GM19099 (cell line): ENCODE results near the gene RGS12.

ENCODE experiments used
- POLR2A ChIP-seq: IDR thresholded peaks from 3 replicates; pipeline ENCODE4 v1.6.1; 2011; ENCODE audit warnings: low read depth; ENCODE audit not compliant: insufficient read length; ENCODE audit errors: extremely low read depth

The RGS12 gene

DNA sequence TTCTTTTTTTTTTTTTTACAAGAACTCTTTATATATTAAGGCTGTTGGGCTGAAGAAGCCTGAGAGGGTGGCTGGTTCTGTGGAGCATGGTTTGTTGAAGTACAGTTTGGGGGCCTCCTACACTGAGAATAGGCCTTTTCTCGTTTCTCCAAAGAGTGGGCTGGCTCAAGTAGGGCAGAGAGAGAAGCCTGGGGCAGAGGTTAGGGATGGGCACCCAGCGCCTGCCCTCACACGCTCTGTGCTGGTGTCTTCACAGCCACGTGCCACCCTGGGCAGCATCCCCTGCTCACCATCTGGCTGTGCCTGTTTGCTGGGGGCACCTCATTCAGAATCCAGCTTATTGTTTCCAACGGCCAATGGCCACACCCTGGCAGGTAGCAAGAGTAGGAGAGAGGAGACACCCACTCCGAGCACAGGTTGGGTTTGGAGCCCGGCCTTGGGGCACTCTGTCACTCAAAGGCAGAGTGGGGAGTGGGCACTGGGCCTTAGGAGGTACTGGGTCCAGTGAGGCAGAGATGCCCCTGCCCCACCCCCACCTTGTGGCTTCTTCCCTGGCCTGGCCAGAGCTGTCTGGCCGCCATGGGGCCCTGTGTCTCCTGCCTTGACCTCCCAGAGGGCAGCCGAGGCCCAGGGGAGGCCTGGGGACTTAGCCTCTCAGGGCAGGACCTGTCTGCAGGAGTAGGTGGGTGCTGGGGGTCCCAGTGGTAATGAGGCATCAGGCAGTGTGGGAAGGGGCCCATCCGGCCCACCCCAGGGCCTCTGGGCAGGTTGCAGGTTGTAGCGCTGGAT lies 40.9 kb upstream of the RGS12 start:
- TF ChIP-seq POLR2A, result no peak

DNA sequence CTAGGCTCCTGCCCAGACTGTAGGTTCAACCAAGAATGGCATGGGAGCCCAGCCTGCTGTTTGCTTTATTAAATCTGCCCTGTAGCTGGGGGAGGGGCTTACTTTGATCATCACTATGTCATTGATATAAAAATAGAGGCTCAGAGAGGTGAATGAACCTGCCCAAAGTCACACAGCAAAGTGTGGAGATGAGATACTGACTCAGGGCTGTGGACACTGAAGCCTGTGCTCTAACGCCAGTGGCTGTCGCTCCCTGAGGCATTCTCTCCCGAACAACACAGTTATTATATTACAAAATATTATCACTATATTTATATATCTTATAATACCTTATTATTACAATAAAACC lies 40.4 kb upstream of the RGS12 start:
- no peak for TF ChIP-seq POLR2A

DNA sequence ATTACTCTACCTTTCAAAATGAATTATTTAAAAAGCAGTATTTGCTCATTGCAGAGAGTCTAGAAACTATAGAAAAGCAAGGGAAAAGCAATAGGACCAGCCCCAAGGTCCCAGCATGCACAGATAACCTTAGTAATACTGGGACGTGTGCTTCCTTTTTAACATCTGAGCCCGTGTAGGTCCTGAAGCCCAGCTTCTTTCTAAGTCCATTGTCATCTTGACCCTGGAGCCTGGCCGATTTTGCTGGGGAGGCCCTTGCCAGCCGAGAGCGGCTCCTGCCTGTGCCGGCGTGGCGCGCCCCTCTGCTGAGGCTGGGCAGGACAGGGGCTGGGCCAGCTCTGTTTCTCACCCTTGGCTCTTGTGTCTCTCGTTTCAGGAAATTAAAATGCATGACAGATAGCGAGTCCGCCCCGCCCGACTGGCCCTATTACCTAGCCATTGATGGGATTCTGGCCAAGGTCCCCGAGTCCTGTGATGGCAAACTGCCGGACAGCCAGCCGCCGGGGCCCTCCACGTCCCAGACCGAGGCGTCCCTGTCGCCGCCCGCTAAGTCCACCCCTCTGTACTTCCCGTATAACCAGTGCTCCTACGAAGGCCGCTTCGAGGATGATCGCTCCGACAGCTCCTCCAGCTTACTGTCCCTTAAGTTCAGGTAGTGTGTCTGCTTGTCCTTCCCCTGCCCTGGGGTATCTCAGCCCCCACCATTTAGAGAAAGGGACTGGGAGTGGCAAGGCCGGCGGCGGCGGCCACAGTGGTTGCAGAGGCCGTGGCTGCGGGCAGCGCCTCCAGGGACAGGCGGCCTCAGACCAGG lies 39.8 kb upstream of the RGS12 start:
- no peak for TF ChIP-seq POLR2A

DNA sequence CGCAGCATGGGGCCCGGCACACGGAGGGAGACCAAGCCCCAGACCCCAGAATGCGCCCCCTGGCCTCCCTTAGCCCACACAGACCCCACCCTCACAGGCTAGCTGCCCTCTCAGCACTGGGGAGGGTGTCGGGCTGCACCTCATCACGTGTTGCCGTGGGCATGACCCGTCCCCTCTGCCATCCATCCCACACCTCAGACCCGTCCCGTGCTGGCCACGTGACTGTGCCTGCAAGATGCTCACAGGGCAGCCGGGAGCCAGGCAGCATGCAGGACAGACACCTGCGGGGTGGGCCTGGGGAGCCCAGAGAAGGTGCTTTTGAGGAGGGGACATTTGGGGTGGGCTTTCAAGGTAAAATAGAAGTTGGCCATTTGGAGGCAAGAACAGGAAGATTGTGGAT lies 39.0 kb upstream of the RGS12 start:
- TF ChIP-seq POLR2A, result no peak

DNA sequence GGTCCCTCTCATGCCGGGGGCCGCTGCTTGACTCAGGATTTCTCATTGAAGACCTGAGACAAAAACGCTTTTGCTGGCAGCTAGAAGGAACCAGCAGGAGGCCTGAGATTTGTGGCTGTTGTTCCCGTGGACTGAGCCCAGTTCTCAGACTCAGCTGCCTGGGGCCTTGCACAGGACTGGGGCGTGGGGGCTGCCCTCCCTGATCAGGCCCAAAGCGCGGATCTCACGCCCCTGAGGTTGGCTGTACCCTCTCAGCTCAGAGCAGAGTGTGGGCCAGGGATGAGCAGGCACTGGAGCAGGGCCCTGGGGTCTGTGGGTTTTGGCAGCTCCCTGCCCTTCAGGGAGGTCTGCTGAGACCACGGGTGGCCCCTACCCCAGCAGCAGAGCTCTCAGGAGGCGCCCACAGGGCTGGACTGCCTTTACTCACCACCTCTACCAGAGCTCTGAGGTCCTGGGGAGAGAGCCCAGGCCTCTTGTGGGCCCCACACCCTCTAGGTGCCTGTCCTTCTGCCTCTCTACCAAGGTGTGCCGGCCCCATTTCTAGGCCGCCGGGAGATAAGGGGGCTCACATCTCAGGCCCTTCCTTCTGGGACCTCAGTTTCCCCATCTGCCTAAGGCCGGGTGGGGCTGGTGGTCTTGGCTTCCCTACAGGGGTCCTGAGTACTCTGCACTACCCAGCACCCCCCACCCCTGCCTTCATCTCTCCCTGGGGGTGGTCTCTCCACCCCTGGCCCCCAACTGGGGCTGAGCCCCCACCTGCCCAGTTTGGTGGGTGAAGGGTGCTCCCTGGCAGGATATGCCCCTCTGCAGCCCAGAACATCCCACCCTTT lies 38.3 kb upstream of the RGS12 start:
- TF ChIP-seq POLR2A, result no peak

DNA sequence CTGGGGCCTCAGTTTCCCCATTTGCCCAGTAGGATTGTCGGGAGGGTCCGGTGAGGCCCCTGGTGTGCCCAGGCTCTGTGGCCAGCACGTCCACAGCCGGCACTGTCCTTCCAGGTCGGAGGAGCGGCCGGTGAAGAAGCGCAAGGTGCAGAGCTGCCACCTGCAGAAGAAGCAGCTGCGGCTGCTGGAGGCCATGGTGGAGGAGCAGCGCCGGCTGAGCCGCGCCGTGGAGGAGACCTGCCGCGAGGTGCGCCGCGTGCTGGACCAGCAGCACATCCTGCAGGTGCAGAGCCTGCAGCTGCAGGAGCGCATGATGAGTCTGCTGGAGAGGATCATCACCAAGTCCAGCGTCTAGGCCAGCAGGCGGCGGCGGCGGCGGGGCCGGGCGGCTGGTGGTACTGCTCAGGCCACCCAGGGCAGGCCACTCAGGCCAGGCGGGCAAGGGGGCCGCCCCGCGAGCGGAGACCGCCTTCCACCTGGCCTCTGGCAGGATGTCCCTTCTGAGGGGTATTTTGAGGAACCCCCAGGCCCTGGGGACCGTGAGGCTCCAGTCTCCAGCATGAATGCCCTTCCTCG lies 37.1 kb upstream of the RGS12 start:
- TF ChIP-seq POLR2A, result no peak

DNA sequence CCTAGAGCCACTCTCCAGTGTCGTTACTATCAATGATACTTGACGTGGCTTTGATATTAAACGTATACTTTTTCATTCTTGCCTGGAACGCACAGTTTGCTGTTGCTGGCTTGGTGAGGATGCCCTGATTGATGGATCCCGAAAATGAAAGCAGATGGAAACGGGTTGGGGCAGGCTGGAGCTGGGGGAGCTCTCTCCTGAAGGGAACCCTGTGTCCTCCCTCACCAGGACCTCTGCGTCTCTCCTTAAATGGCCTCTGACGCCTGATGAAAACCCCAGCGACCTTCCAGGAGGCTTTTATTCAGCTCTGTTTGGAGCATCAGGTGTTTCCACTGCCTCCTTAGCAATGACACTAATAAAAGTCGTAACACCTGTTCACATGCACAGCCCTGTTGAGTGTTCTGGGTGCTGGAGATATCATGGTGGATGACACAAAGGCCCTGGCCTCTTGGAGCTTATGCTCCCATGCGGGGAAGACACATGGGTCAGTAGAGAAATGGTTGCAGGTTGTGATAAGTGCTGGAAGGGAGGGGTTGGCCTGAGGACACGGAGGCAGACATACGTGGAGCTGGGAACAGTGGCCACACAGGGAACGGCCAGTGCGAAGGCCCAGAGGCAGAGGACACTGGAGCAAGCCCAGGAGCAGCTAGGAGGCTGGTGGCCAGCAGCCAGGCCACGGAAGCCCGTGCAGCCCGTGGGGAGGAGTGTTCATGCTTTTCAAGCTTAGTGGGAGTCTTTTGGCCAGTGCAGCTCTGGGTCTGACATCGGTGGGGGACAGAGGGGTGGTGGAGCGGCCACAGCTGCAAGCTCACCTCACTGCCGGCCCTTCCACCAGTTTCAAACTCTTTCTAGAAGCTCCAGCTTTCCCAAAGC lies 36.4 kb upstream of the RGS12 start:
- no peak for TF ChIP-seq POLR2A

DNA sequence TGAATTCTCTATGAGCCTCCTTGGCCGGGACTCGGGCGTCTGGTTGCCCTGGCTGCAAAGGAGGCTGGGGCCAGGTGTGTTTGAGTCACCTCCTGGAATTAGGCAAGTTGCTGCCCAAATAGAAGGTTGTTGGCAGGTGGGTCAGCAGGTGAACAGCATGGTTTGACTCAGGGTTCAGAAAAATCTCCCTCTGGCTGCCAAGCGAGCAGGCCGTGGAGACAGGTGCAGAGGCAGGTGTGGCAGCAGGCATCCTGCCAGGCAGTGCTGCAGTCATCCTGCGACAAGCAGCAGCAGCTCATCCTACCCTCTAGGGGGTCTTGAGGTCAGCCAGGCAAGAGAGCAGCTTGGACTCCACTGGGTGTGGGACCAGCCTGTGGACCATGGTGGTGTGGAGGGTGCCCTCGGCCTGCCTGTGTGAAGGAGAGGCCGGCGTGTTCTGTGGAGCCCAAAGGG lies 35.7 kb upstream of the RGS12 start:
- TF ChIP-seq POLR2A, result no peak

DNA sequence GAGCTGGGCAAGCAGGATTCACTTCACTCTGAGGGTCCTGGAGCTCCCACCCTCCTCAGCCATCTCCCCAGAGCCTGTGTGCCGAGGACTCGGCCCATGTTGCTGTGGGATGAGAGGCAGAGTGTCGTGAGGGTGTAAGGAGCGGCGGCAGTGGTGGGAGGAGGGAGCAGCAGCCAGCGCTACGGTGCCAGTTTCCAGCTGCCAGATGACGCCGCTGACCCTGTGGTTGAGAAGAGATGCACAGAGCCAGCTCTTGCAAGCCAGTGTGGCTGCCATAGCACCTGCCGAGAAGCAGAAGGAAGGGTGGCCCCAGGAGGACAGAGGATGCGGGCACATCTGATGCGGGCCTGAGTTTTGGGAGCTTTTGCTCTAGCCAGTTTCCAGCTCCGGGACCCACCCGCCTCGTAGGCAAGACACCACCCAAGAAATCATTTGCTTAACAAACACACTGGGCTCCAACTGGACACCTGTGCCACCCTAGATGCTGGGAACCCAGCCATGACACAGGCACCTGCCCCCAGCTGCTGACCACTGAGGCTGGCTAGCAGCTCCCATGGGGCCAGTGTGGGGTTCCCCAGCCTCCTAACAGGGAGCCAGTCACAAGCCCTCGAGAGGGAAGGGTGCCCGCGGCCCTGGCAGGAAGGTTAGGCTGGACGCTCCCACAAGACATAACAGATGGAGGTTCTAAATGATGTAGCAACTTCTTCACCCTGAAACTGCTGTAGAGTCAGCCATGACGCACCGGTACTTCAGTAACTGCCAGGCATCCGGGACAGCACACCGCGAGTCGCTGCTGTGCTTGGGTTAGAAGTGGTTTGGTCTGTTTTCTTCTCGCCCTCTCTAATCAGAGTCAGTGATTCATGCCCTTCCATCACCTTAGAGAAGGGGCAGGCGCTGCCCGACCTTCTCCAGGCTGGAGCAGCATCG lies 35.0 kb upstream of the RGS12 start:
- no peak for TF ChIP-seq POLR2A

DNA sequence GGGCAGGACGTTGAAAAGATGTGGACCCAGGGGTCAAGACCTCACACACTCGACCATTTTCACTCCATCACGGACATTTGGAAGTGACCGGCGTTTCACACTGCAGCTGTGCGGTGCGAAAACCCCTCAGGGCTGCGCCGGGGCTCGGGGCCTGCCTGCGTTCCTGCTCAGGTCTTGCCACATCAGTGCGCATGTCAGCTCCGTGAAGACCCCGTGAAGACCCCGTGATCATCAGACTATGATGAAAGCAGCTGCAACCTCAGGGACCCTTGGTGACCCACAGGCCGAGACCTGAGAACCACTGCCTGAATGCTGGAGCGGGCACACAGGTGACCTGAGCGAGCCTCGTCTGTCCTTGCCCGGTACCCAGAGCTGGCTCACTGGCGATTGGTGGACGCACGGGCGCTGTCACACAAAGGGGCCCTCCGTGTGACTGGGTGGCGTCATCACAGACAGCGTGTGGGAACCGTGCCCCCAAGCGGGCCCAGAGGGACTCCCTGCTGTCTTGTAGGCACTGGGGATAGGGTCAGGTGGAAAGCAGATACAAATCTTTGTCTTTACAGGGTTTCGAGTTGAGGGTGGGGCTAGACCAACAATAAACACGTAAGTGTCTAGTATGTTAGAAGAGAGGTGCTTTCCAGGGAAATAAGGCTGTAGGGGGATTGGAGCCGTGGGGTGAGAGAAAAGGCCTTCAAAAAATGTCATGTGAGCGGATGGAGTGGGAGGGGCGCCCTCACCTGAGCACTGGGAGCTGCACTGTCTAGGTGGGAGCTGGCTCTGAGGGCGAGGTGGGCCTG lies 31.2 kb upstream of the RGS12 start:
- no peak for TF ChIP-seq POLR2A

DNA sequence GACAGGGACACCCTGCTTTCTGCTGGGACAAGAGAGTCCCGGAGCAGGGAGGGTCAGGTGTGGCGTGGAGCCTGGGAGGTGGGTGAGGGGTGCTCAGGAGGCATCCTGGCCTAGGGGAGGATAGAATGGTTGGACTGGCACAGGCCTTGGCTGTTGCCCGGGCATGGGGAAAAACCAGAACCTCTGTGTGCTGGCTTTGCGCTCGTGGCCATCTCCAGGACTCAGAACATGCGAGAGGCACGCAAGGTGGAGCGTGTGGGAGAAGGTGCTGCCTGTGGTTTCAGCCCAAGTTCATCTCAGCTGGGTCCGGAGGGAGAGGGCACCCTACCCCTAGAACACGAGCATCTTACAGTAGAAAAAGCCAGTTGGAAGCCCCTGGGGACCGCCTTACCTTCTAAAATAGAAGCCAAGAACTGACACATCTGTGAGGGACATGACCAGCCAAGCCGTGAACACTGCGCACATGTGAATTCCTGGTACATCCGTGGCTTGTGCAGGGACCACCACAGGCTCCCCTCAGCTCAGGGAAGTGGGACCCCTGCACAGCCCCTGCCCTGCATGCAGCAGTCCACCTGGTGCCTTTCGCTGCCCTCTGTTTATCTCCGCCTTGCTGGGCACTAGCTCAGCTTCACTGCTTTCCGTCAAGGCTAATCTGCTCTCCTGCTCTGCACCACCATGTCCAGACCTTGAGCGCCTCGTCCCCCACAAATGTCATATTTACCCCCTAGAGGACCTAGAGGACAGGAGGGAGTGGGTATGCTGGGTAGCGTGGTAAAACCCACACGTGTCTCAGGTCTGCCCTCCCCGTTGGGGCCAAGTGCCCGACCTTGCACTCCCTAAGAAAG lies 30.4 kb upstream of the RGS12 start:
- no peak for TF ChIP-seq POLR2A

DNA sequence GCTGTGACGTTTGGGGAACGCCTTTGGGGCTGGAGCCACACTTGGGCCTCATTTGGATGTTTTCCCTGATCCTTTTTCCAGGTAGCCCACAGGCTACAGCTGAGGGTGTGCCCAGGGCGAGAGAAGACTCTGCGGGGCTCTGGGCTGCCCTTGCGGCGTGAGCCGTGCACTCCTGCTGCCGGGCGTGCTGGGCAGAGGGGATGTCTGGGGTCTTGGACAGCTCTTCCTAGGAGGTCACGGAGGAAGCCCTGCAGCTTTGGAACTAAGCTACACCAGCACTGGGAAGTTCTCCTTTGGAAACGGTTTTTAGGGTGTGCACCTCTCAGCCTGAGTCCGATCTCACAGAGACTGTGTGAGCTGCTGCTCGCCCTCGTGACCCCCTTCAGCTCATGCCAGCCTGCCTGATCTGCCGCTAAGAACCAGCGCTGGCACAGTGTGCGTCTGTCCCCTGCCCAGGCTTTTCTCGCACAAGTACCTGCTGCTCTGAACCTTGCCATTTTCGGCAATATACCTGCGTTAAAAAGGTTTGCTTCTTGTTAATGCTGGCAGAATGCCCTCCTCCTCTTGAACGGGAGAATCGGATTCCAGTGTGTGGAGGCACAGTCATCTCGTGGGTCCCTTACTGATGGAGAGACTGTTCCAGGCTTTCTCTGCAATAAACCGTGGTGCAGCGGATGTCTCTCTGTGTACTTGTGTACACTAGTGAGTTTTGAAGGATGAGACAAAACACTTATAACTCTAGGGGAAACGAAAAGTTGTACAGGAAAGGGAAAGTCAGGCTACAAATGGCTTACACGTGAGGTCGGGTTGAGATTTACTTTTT lies 29.6 kb upstream of the RGS12 start:
- TF ChIP-seq POLR2A, result no peak
